Middle frontal gyrus (tissue), 1 donor: Measurements from ENCODE around the gene CC2D2A.

ENCODE experiments used
- DNase-seq: peaks from one replicate; pipeline ENCODE4 v3.0.0-alpha.2; 2015; ENCODE audit warnings: low spot score; ENCODE audit errors: extremely low spot score

Gene CC2D2A

GRCh38 chr4:15469402-15470127 is at the start of gene CC2D2A:
TSS of gene CC2D2A (plus strand) at chr4:15469882. CDS start at chr4:15475933, 6,051 bp downstream.
- no peak for DNase-seq

GRCh38 chr4:15420642-15421041 is 49.0 kb upstream of the CC2D2A start:
- peak; percentile 9 for DNase-seq

- DNase-seq = no peak
Measured at GRCh38 chr4:15423285-15423711, 46.4 kb upstream of the CC2D2A start.

- no peak for DNase-seq
Measured at GRCh38 chr4:15425520-15425919, 44.2 kb upstream of the CC2D2A start.

GRCh38 chr4:15427161-15427560 is 42.5 kb upstream of the CC2D2A start:
- no peak for DNase-seq

GRCh38 chr4:15427701-15428100 is 42.0 kb upstream of the CC2D2A start, which contains the start of gene C1QTNF7:
TSS of gene C1QTNF7 (plus strand) at chr4:15428033. CDS start at chr4:15435744, 7,711 bp downstream.
- DNase-seq = no peak

- no peak for DNase-seq
Measured at GRCh38 chr4:15428611-15429010, 41.1 kb upstream of the CC2D2A start.

GRCh38 chr4:15434091-15434490 is 35.6 kb upstream of the CC2D2A start:
- no peak for DNase-seq

GRCh38 chr4:15434676-15435075 is 35.0 kb upstream of the CC2D2A start:
- no peak for DNase-seq

- no peak for DNase-seq
Measured at GRCh38 chr4:15436513-15436912, 33.2 kb upstream of the CC2D2A start.

- no peak for DNase-seq
Measured at GRCh38 chr4:15438939-15439524, 30.6 kb upstream of the CC2D2A start.

GRCh38 chr4:15443371-15444160 is 26.1 kb upstream of the CC2D2A start:
- DNase-seq = no peak

GRCh38 chr4:15444276-15444675 is 25.4 kb upstream of the CC2D2A start:
- DNase-seq = no peak

- DNase-seq = no peak
Measured at GRCh38 chr4:15444879-15445547, 24.7 kb upstream of the CC2D2A start.

- DNase-seq = no peak
Measured at GRCh38 chr4:15451181-15451865, 18.4 kb upstream of the CC2D2A start.

GRCh38 chr4:15451866-15452765 is 17.6 kb upstream of the CC2D2A start:
- no peak for DNase-seq

- DNase-seq = no peak
Measured at GRCh38 chr4:15455290-15455689, 14.4 kb upstream of the CC2D2A start.

GRCh38 chr4:15457406-15458201 is 12.1 kb upstream of the CC2D2A start:
- peak; percentile 51 for DNase-seq

- DNase-seq = no peak
Measured at GRCh38 chr4:15458616-15459015, 11.1 kb upstream of the CC2D2A start.
